Osteoblast (primary cell): ENCODE data around the gene UNCX. TPM values are rescaled to one million over a fixed set of nuclear protein-coding genes. Genes with fewer than 3 reads are reported as not detected.

ENCODE experiments used
- DNase-seq: peaks from one replicate; pipeline ENCODE4 v3.0.0; 2011; ENCODE audit warnings: low spot score, mixed read lengths; ENCODE audit not compliant: insufficient read length; ENCODE audit errors: missing footprints
- H2AFZ ChIP-seq: 2 replicates; pipeline ENCODE4 v1.6.0; 2011; ENCODE audit warnings: mild to moderate bottlenecking, low read length
- H3K27ac ChIP-seq: 2 replicates; pipeline ENCODE4 v1.5.1; 2011; ENCODE audit warnings: mild to moderate bottlenecking, low read depth, low read length, moderate library complexity
- H3K27me3 ChIP-seq: 2 replicates; pipeline ENCODE4 v1.6.0; 2012; ENCODE audit warnings: mild to moderate bottlenecking, control low read depth, inconsistent platforms, low read length, moderate library complexity; ENCODE audit not compliant: insufficient read depth
- H3K36me3 ChIP-seq: 2 replicates; pipeline ENCODE4 v1.5.1; 2011; ENCODE audit warnings: mild to moderate bottlenecking, low read length, control low read depth, moderate library complexity; ENCODE audit not compliant: insufficient read depth
- H3K4me1 ChIP-seq: 2 replicates; pipeline ENCODE4 v1.5.1; 2011; ENCODE audit warnings: mild to moderate bottlenecking, low read length, control low read depth, moderate library complexity; ENCODE audit not compliant: insufficient read depth
- H3K4me2 ChIP-seq: 2 replicates; pipeline ENCODE4 v1.6.0; 2011; ENCODE audit warnings: mild to moderate bottlenecking, low read length; ENCODE audit not compliant: insufficient read depth
- H3K4me3 ChIP-seq: fragments of 200-600 bp; sonication (generic); 3 replicates; pipeline ENCODE4 v1.5.1; 2012; ENCODE audit warnings: mild to moderate bottlenecking, low read length, inconsistent platforms; ENCODE audit not compliant: insufficient read depth
- H3K79me2 ChIP-seq: 2 replicates; pipeline ENCODE4 v1.6.0; 2012; ENCODE audit warnings: mild to moderate bottlenecking, low read length, control low read depth, inconsistent platforms; ENCODE audit not compliant: insufficient read depth
- H3K9me3 ChIP-seq: 2 replicates; pipeline ENCODE4 v1.5.1; 2011; ENCODE audit warnings: low read depth, low read length, control low read depth
- H4K20me1 ChIP-seq: 2 replicates; pipeline ENCODE4 v1.6.0; 2012; ENCODE audit warnings: mild to moderate bottlenecking, low read length, control low read depth; ENCODE audit not compliant: insufficient read depth
- CTCF ChIP-seq: IDR thresholded peaks from 2 replicates; pipeline ENCODE4 v1.5.1; 2011; ENCODE audit warnings: mild to moderate bottlenecking, low read depth, low read length, moderate library complexity; ENCODE audit errors: extremely low read depth
- total RNA-seq: library from RNA; depleted of rRNA; stranded (reverse); fragments of >200 nt; gene quantifications from 2 replicates; pipeline ENCODE4 v1.2.3, GENCODE V29; 2012

The UNCX gene
- total RNA-seq, 1 donor, result not detected

GRCh38 chr7:1244700-1245523 lies 12.2 kb downstream of the UNCX start:
- no peaks in the 10 kb centered on the region for H4K20me1 ChIP-seq
- H3K27me3 ChIP-seq, result peaks cover 91% of the 10 kb centered on the region
- no peaks in the 10 kb centered on the region for H3K9me3 ChIP-seq
- no peak overlapping the region for H3K4me3 ChIP-seq
- H3K27ac ChIP-seq, result no peak overlapping the region
- H3K36me3 ChIP-seq, result no peaks in the 10 kb centered on the region
- H3K4me2 ChIP-seq, result no peak overlapping the region
- no peak for TF ChIP-seq CTCF
- H3K4me1 ChIP-seq, result no peaks in the 10 kb centered on the region
- no peaks in the 10 kb centered on the region for H3K79me2 ChIP-seq
- DNase-seq, result no peak
- H2AFZ ChIP-seq, result no peak overlapping the region

GRCh38 chr7:1245524-1246050 lies 12.9 kb downstream of the UNCX start:
- no peaks in the 10 kb centered on the region for H3K36me3 ChIP-seq
- H3K27ac ChIP-seq, result no peak overlapping the region
- H3K4me3 ChIP-seq, result no peak overlapping the region
- no peak overlapping the region for H2AFZ ChIP-seq
- no peaks in the 10 kb centered on the region for H4K20me1 ChIP-seq
- H3K4me2 ChIP-seq, result no peak overlapping the region
- H3K27me3 ChIP-seq, result peaks cover 90% of the 10 kb centered on the region
- DNase-seq, result no peak
- H3K4me1 ChIP-seq, result no peaks in the 10 kb centered on the region
- H3K79me2 ChIP-seq, result no peaks in the 10 kb centered on the region
- TF ChIP-seq CTCF, result no peak
- H3K9me3 ChIP-seq, result no peaks in the 10 kb centered on the region

- no peak for DNase-seq
- Histone ChIP-seq H3K4me3 (no peak overlapping the region), H3K36me3 (no peaks in the 10 kb centered on the region), H2AFZ (no peak overlapping the region), H4K20me1 (no peaks in the 10 kb centered on the region), H3K27me3 (peaks cover 84% of the 10 kb centered on the region), H3K4me1 (no peaks in the 10 kb centered on the region), H3K4me2 (no peak overlapping the region), H3K9me3 (no peaks in the 10 kb centered on the region), H3K27ac (no peak overlapping the region), H3K79me2 (no peaks in the 10 kb centered on the region)
- no peak for TF ChIP-seq CTCF
These were observed 13.6 kb downstream of the UNCX start for GRCh38 chr7:1246160-1246870.
